AG09319 (cell line): ENCODE results near the gene TOP2A.

Experiments
- DNase-seq: peaks from one replicate; pipeline ENCODE4 v3.0.0-alpha.2; 2010; ENCODE audit warnings: low read depth; ENCODE audit errors: extremely low read depth
- TF ChIP-seq, protein P1 (sequence below): IDR thresholded peaks from 2 replicates; pipeline ENCODE4 v1.5.1; 2011; ENCODE audit warnings: low read depth, mild to moderate bottlenecking, inconsistent platforms, low read length, moderate library complexity

TOP2A gene, protein sequence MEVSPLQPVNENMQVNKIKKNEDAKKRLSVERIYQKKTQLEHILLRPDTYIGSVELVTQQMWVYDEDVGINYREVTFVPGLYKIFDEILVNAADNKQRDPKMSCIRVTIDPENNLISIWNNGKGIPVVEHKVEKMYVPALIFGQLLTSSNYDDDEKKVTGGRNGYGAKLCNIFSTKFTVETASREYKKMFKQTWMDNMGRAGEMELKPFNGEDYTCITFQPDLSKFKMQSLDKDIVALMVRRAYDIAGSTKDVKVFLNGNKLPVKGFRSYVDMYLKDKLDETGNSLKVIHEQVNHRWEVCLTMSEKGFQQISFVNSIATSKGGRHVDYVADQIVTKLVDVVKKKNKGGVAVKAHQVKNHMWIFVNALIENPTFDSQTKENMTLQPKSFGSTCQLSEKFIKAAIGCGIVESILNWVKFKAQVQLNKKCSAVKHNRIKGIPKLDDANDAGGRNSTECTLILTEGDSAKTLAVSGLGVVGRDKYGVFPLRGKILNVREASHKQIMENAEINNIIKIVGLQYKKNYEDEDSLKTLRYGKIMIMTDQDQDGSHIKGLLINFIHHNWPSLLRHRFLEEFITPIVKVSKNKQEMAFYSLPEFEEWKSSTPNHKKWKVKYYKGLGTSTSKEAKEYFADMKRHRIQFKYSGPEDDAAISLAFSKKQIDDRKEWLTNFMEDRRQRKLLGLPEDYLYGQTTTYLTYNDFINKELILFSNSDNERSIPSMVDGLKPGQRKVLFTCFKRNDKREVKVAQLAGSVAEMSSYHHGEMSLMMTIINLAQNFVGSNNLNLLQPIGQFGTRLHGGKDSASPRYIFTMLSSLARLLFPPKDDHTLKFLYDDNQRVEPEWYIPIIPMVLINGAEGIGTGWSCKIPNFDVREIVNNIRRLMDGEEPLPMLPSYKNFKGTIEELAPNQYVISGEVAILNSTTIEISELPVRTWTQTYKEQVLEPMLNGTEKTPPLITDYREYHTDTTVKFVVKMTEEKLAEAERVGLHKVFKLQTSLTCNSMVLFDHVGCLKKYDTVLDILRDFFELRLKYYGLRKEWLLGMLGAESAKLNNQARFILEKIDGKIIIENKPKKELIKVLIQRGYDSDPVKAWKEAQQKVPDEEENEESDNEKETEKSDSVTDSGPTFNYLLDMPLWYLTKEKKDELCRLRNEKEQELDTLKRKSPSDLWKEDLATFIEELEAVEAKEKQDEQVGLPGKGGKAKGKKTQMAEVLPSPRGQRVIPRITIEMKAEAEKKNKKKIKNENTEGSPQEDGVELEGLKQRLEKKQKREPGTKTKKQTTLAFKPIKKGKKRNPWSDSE (N-terminal part only)

DNA sequence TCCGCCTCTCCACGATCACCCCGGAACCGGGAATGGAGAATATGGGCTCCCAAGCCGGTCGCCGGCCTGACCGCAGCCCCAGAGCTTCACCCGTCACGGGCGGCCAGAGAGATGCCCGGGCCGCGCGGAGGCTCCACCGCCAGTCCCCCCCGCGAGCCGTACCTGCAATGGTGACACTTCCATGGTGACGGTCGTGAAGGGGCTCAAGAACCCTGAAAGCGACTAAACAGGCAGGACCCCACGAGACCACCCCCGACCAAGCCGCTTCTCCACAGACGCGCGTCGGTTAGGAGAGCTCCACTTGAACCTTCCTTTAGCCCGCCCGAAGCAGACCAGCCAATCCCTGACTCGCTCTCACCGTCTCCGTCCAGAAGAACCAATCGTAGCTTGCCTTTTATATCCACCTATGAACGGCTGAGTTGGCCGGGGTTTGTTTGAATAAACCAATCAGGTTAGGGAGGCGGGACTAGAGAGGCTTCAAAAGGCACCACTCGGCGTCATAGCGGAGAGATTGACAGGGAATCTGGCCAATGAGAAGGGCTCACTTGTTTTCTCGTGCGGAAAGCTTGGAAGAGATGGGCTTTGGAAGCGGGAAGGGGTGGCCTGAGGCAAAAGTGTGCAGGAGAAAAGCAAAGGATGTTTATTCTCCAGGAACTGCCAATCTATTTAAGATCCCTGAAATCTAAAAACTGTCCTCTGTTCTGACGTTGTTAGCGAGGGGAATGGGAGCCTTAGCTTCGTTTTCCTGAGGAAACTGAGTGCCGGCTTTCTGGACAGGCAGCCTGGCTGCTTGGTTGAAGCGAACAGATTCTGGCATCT is at the start of gene TOP2A:
TOP2A (minus strand) TSS at position 288 of the 819 bp plus-strand sequence; CDS start at position 183, 105 bp downstream.
- TF ChIP-seq, protein P1, sequence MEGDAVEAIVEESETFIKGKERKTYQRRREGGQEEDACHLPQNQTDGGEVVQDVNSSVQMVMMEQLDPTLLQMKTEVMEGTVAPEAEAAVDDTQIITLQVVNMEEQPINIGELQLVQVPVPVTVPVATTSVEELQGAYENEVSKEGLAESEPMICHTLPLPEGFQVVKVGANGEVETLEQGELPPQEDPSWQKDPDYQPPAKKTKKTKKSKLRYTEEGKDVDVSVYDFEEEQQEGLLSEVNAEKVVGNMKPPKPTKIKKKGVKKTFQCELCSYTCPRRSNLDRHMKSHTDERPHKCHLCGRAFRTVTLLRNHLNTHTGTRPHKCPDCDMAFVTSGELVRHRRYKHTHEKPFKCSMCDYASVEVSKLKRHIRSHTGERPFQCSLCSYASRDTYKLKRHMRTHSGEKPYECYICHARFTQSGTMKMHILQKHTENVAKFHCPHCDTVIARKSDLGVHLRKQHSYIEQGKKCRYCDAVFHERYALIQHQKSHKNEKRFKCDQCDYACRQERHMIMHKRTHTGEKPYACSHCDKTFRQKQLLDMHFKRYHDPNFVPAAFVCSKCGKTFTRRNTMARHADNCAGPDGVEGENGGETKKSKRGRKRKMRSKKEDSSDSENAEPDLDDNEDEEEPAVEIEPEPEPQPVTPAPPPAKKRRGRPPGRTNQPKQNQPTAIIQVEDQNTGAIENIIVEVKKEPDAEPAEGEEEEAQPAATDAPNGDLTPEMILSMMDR, result no peak
- DNase-seq, result peak; percentile 100

DNA sequence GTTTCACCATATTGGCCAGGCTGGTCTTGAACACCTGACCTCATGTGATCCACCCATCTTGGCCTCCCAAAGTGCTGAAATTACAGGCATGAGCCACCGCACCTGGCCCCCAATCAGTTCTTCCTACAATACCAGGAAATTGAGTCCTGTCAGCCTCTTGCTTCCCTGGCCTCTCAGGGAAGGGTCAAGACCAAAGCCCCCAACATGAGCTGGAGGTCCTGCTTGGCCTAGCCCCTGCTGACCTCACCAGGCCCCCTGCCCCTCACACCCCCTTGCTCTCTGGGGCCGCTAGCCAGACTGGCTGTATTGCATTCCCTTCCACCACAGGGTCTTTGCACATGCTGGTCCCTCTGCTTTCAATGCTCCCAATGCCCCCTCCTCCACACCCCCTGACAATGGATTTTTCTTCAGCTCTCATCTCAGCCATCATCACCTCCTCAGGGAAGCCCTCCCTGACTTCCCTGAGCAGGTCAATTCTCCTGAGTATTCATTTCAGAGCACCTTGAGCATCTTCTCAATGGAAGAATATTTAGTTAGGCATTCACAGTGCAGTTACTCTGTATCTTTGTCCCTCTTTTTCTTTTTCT is 49.7 kb upstream of the TOP2A start:
- DNase-seq, result no peak
- TF ChIP-seq, protein P1, result no peak

DNA sequence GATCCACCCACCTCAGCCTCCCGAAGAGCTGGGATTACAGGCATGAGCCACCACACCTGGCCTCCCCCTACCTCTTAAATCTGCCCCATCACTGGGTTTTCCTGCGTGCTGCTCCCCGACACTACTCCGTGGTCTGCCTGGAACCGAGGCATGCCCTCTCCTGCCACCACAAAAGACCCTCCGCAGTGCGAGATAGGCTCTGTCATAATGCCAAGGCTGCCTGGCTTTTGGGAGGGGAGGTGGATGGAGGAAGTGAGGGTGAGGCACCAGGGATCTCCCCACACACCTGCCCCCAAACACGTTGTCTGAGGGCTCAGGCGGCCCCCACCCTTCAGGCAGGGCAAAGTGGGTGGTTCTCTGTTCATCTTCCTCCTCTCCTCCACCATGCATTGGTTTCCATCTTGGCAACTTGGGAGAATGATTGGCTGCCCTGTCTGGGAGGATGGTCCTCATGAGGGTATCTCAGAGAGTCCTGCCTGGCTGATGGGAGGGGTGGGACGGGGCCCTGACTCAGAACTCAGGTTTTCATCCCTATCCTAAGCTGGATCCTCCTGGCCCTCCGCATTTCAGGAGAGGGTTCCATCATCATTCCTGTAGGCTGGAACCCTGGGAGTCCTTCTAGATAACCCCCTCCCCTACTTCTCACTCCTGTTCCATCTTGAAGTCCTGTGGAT is 48.7 kb upstream of the TOP2A start:
- TF ChIP-seq, protein P1, result no peak
- DNase-seq, result no peak

DNA sequence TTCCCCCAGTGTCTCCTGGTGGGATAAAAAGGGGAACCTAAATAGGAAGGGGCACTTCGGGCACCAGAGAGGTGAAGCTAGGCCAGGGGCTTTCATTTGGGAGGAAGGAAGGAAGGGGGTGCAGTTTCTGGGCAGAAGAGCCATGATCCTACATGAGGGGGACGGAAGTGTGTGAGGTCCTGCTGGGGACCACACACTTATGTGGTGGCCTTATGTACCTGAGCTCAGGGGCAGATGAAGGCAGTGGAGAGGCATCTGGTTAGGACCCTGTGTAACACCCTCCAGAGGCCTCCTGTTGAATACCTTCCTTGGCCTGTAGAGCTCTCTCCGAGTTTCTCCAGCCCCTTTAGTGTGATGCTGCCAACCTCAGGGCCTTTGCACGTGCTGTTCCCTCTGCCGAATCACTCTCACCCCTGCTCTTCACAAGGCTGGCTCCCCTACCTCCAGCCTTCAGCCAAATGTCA is 46.7 kb upstream of the TOP2A start:
- TF ChIP-seq, protein P1, result no peak; the same call in 1 of the 2 replicates
- no peak for DNase-seq

DNA sequence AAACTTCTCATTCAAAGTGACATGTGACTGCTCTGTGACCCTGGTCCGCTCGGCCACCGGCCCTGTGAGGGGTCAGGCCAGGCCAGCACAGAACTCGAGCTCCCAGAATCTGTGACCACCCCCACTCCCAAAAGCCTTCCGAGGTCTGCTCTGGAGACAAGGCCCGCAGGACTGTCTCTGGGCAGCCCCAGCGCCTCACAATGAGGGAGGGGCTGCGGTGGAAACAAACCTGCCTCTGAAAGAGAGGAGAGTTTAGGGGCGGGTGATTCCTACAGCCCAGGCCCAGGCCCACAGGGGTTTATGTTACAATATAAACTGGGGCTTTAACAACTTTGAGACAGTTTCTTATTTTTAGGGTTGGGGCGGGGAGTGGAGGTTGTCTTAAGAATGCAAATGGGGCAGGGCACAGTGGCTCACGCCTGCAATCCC is 45.4 kb upstream of the TOP2A start:
- TF ChIP-seq, protein P1, result no peak
- no peak for DNase-seq
